Hypothalamus (tissue), 51 donors: Measurements from ENCODE around the gene SPOCK2.
"Not testable (repeated sequence)": the region's sequence is repeated elsewhere in the genome, so short reads cannot be mapped to it uniquely, and the experiment has no call there.

Source experiments
- DNase-seq, 51 donors: peaks; one replicate each; lab custom pipeline; 2025; lab: John Stamatoyannopoulos, UW

Gene SPOCK2

GRCh38 chr10:72037266-72037665, 51.1 kb downstream of the SPOCK2 start:
- no peak for DNase-seq

- DNase-seq: no peak
These were observed 53.0 kb downstream of the SPOCK2 start for GRCh38 chr10:72035252-72035887.

GRCh38 chr10:72034761-72035160, 53.6 kb downstream of the SPOCK2 start:
- no peak for DNase-seq

- peak in 5 of 51 donors; percentile 18 to 36 (median 24) for DNase-seq
These were observed 54.3 kb downstream of the SPOCK2 start for GRCh38 chr10:72034040-72034499.

- not testable (repeated sequence) for DNase-seq
These were observed 55.8 kb downstream of the SPOCK2 start for GRCh38 chr10:72032409-72033162.

- no peak for DNase-seq
These were observed 56.6 kb downstream of the SPOCK2 start for GRCh38 chr10:72031706-72032105.

- DNase-seq: peak in 1 of 51 donors; percentile 24
These were observed 57.4 kb downstream of the SPOCK2 start for GRCh38 chr10:72030762-72031543.

GRCh38 chr10:72029414-72029813, 58.9 kb downstream of the SPOCK2 start:
- DNase-seq: no peak

GRCh38 chr10:72027498-72027897, 60.9 kb downstream of the SPOCK2 start:
- no peak for DNase-seq

GRCh38 chr10:72026278-72027111, 61.9 kb downstream of the SPOCK2 start:
- DNase-seq: no peak

GRCh38 chr10:72025832-72026231, 62.5 kb downstream of the SPOCK2 start:
- DNase-seq: no peak

- no peak for DNase-seq
These were observed 63.0 kb downstream of the SPOCK2 start for GRCh38 chr10:72025400-72025799.

- no peak for DNase-seq
These were observed 63.8 kb downstream of the SPOCK2 start for GRCh38 chr10:72024596-72024995.

- no peak for DNase-seq
These were observed 66.1 kb downstream of the SPOCK2 start for GRCh38 chr10:72022228-72022627.

- no peak for DNase-seq
These were observed 67.2 kb downstream of the SPOCK2 start for GRCh38 chr10:72020914-72021809.

GRCh38 chr10:72019085-72019876, 69.1 kb downstream of the SPOCK2 start:
- no peak for DNase-seq

- peak in 17 of 51 donors; percentile 19 to 65 (median 36) for DNase-seq
These were observed 71.6 kb downstream of the SPOCK2 start for GRCh38 chr10:72016608-72017300.

GRCh38 chr10:72015841-72016240, 72.5 kb downstream of the SPOCK2 start:
- no peak for DNase-seq
